ENCODE data around the gene SNAP47.

The SNAP47 gene

DNA sequence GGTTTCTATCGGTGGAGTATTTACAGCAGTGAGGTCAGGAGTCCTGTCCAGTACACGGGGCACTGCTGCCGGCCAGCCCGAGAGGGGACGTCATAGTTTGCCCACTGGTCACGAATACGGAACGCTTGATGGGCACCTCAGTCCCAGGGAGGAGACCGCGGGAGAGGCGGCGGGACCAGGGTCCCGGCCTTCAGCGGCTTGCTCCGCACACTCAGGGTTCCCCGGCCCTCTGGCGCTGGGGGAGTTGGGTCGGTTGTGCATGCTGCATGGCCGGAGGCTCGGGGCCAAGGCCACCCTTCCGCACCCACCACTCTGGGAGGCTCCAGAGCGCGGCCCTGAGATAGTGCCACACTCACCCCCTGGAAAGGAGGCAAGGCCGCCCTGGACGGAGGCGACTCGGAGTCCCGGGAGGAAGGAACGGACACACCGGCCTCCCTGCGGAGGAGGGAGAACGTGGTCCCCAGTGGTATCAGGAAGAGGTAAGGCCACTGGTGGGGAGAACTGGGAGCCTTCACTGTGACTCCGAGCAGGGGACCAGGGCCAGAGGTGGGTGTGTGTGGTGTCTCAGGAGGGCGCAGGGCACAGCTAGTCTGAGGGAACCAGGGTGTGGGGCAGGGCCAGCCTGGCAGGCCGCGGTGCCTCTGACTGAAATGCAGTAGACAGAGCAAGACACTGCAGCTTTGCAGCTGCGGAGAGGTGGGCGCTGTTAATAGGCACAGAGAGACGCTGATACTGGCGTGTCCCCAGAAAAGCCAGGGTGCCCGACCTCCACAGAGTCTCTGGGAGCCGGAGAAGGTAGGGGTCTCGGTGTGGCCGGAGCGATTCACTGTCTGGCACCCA is 51.7 kb downstream of the SNAP47 start:
- DNase-seq: no peak

DNA sequence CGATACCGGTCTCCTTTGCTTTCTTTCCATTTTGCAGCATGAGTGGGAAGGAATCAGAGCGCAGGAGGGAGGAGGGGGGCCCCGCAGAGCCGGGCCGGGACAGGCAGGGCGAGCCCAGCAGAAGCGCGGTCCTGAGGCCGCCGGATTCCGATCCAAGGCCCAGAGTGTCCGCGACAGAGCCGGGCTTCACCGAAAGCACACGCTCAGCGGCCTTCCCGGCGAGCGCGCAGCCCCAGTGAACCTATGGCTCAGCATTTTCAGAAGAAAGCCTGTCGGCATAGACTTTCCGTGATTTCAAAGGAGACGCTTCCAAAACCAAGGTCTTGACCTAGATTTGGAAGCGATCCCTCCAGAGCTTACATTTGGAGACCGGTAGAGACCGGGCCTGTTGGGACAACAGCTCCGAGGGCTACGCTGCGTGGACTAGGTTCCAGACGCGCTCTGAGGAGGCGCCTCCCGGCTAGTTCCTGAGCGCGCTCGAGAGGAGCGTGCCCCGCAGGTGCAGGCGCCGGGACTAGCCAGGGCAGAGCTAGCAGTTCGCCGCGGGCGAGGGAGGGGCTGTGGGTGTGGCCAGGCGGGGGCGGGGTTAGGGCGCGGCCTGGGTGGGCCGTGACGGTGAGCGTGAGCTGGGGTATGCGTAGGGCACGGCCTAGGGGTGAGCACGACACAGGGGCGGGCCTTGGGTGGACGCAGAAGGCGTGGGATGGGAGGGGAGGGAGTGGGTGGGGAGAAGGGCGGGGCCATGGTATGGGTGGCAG is 52.5 kb downstream of the SNAP47 start:
- peak; percentile 89 for DNase-seq

DNA sequence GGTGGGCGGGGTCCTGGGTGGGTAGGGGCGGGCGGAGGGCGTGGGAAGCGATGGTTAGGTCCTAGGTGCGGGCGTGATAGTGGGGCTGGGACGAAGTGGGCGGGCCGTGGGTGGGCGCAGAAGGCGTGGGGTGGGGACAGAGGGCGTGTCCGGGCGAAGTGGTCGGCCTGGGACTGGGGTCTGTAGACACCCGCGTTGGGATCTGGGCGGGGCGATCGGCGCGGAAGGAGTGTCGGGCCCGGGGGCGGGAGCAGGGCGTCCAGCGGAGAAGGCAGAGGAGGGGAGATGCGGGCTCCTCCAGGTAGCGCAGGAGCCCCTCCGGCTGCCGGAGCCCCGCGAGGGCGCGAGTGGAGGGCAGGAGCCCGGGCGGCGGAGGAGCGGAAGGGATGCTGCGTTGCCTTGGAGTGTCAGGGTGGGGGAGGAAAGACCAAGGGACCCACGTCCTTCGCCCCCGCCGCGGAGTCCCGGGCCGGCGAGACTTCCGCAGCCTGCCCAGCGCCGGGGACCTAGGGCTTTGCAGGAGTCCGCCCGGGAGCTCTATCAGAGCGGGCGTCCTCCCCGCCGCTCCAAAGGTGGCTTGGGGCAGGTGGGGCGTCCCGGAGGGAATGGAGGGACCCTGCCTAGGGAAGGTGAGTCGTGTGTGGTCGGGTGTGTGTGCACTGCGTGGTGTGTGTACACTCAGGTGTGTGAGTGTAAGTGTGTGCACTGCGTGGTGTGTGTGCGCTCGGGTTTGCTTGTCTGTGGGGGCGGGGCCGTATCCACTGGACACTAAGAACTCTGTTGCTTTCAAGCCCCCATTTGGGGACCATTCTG is 53.2 kb downstream of the SNAP47 start:
- DNase-seq: peak; percentile 65

DNA sequence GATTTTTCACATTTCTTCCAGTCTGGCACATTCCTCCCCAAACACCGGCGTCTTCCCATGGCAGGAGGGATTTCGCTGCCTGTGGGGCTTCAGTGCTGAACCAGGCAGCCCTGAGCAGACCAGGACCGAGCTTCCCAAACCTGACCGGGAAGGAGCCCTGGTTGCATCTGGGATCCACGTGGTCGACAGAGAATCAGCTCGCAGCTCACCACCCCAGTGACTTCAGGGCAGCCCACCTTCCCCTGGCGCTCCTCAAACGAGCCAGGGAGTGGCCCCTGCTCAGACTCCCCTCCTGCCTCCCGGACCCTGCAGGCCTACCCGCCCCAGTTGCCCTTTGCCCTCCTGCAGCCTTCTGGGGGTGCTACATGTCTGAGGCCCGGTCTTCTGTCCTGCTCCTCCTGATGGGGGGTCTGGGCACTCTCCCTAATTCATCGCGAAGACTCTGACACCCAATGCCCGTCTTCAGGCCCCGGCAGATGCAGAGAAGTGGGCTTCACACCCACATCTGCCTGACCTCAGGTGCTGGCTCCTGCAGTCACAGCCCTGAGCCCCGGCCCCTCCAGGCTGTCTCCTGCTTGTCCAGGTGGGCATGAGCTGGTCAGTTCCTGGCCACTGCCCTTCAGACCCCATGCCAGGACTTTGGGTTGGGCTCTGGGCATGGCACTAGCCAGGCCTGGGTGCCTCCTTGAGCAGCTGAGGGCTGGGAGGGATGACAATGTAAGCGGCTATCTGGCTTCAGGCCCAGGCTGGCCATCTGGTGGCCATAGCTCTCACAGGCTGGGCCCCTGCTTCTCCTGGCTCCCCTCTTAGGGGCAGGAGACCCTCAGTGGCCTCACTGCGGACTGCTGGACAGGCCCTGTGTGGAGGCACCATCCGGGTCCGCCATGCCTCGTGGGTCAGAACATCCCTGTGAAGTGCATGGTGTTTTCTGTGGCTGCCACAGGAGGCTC is 54.1 kb downstream of the SNAP47 start:
- DNase-seq: no peak

DNA sequence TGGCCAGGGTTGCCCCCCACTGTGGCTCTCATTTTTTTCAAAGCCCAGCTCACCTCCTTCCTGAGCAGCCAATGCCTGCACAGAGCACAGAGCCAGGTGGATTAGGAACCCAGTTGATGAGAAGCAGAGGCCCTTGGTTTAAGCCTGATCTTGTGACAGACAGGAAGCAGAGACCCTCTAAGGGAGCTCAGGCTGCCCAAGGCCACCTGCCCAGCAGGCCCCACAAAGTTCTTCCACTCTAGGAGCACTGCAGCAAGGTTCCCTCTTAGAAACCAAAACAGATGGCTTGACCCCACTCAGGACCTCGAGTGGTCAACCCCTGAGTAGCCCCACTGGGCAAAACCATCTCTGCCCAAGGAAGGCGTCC is 54.8 kb downstream of the SNAP47 start:
- no peak for DNase-seq

DNA sequence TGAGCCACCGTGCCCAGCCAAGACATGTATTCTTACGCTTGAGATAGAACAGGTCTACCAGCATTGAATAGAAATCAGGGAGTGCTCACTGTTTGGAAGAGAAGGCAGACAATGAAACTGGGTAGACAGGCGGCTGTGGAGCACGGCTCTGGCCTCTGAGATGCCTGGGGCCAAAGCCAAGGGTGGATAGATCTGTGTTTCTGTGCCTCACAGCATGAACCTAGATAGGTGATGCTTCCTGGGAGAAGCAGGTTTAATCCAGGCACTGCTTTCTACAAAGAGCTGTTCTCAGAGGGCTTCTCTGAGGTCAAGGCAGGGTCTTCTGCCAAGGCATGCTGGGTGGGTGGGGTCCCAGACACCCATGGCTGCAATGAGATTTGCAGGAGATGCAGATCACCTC is 55.6 kb downstream of the SNAP47 start:
- DNase-seq: no peak

DNA sequence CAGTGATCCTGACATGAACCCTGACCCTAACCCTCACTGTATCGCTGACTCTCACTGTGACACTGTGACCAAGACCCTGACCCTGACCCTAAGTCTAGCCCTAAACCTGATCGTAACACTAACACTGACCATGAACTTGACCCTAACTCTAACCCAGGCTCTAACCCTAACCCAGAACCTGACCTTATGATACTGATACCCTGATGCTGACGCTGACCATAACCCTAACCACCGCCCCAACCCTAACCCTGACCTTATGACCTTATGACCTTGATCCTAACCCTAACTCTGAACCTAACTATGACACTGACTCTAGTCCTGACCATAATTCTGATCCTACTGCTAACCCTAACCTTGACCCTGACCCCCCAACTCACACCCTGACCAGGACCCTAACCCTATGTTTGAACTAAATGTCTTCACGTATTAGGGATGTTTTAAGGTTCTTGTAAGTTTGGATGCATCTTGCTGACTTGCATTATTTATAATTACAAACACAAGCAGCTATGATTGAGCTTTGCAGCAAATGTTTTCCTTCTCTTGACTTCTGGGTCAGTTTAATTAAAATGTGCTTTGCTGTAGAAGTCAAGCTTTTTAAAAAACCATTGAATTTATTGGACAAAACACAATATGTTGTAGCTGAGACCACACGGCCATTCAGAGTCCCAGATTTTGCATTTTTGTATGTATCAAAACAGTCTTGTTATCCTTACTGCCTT is 56.3 kb downstream of the SNAP47 start:
- DNase-seq: no peak

DNA sequence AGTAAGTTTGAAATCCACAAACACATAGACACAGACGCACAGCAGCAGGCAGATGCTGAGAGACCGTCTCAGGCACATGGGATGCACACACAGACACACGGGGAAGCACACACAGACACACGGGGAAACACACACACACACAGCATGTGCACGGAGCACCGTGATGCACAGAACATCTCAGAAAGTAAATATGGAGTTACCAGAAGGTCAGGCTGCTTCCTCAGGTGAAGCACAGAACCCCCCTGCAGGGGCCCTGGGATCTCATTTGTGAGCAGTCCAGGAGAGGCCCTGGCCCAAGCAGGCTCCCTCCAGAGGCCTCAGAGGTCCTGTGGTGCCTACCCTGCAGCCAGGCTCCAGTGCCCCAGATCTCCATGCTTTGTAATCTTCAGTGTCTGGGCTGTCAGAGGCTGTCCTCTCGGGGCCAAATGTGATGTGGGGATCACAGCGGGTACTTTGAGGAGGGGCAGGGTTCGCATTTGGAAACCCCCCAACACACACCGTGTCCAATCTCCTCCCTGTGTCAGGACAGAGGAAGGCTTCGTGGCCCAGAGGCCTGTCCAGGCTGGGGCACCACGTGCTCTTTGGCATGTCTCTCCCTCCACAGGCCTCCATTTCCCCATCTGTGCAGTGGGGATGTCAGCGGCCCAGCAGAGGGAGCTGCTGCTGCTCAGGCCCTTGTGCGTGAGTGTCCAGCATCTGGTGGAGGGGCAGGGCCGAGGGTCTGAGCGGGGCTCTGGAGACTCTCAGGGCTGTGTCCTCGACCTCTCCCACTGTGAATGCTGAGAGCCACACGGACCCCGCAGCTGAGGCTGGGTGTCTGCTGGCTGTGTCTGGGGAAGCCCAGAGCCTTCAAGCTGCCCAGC is 57.2 kb downstream of the SNAP47 start:
- DNase-seq: no peak

DNA sequence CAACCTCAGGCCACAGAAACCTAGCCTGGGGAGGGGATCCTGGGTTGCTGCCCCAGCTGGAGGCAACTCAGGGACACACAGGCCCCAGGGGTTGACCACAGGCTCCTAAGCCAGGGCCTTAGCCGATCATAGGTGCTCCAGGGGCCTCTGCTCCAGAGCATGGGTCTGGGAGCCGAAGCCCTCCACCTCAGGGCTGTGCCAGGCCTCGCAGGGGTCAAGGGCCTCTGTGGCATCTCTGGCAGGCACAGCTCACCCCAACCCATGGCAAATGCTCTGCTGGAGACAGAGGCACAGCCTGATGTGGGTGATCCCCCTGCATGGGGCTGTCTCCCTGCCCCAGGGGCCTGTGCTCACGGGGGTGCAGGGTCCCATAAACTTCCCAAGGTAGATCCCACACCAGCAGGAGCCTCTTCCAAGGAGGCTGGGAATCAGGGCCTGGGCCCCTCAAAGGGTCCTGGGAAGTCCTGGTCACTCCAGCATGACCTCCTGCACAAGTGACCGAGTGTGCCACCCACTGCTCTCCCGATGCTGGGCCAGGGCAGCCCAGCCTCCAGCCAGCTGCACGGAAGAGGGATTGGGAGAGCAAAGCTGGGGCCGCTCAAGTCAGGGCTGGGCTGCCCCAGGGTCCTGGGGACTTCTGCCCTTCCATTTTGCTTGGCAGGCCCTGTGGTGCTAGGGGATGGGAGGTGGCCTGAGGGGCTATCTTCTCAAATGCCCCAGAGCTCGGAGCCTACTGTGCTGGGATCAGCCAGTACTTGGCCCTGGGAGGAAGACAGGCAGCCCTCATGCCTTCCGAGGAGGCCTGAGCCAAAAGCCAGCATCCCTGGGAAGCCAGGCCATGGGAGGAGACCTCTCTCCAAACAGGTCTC is 58.1 kb downstream of the SNAP47 start:
- DNase-seq: no peak

DNA sequence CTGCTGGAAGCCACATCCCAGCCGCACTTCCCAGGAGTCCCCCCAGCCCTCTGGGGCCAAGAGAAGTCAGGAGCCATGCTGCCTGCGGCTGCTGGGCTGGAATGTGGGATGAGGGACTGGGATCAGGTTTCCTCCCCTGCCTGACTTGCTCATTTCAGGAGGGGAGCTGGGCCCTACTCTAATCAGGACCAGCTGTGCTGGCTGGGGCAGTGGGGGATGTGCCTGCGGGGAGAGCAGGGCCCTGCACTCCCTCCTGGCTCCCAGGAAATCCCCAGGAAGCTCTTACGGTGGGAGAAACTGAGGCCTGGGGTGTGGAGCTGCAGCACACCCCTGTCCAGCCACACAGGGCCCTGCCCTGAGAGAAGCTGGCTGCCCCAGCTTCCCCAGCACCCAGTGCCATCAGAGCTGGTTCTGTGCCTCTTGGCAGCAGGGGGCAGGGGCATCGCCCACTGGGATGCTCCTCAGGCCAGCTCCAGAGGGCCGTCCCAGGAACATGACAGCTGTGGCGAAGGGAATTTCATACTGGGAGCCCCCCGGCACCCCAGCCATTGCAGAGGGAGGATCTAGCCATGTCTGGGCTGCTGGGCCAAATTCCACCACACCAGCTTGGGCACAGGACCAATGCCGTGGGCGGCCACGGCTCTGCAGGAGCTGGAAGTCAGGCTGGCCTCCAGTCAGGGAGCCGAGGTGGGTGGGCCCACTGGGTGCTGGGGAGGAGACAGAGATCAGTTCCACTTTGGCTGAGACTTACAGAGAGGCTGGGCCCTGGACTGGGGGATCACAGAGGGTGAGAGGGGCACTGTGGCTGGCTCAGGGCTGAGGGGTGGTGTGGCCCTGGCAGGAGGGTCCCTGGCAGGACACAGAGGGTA is 58.9 kb downstream of the SNAP47 start:
- DNase-seq: no peak

DNA sequence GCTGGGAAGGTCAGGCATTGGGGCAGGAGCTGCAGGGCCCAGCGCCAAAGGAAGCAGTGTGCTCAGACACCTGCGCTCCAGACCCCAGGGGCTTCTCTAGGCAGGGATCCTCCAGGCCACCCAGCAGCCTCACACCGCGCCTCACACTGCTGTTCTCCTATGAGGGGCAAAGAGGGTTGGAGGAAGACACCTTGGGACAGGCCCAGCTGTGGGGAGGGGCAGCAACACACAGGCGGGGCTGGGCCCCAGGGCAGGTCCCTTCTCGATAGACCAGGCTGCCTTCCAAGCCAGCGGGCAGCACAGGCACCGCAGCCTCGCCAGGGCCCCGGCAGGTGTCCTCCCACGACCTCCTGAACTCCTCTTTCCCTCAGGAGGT is 59.6 kb downstream of the SNAP47 start:
- no peak for DNase-seq

DNA sequence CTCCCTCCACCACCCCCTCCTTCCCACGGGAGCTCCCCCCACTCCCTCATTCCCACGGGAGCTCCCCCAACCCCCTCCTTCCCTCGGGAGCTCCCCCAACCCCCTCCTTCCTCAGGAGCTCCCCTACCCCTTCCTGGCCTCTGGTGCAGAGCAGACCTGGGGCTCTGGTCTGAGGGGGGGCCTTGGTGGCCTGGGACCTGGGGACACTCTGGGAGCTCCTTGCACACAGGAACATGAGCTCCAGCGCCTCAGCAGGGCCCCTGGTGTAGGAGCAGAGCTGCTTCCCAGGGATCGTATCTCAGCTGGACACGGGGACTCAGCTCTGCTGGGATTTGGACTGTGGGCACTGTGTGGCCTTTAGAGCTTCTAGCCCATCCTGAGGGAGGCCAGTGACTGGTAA is 60.5 kb downstream of the SNAP47 start:
- no peak for DNase-seq

DNA sequence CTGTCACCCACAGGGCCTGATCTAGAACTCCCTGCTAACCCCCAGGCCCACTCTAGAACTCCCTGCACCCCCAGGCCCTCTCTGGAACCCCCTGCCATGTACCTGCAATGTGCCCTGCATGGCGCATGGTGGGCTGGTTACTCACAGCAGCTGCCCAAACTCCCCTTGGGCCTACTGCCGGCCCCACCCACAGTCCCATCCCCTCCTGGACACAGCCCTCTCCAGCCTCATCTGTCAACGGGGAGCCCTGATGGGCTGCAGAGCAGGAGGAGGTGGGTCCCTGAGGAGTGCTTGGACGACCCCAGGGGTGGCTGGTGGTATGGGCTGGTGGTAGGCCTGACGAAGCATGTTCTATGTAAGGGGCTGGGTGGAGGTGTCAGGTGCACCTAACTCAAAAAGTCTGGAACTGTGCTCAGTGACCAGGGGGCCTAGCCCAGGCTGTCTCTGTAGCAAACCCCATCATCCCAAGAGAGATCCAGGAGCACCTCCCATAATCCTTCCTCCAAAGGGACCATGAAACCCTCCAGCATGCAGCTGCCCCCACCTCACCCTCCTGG is 61.2 kb downstream of the SNAP47 start:
- DNase-seq: no peak

DNA sequence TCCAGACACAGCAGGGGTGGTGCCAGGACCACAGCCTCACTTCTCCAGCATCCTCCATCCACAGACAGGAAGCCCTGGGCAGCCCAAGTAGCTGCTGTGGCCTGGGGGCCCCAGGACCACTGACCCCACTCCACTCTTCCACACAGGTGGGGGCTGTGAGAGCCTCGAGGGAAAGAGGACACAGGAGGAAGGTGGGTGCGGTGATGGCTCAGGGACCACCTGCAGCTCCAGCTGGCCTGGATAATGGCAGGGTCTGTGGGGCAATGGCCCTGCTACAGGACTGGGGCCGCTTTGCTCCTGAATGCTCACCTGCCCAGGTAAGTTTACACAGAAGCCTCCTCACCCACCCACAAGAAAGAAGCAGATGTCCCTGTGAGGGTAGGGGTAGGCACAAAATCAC is 61.9 kb downstream of the SNAP47 start:
- DNase-seq: no peak

DNA sequence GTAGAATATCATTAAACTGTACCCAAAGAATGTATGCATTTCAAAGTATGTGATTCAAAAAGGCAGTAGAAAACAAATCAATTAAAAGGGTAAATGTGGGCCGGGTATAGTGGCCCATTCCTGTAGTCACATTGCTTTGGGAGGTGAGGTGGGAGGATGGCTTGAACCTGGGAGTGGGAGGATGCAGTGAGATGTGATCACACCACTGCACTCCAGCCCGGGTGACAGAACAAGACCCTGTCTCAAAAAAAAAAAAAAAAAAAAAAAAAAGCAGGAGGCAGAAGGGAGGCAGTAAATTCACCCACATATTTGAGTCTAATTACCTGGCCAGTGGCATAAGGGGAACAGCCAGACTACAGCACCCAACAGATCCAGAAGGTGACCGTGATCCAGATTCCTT is 62.4 kb downstream of the SNAP47 start:
- no peak for DNase-seq

DNA sequence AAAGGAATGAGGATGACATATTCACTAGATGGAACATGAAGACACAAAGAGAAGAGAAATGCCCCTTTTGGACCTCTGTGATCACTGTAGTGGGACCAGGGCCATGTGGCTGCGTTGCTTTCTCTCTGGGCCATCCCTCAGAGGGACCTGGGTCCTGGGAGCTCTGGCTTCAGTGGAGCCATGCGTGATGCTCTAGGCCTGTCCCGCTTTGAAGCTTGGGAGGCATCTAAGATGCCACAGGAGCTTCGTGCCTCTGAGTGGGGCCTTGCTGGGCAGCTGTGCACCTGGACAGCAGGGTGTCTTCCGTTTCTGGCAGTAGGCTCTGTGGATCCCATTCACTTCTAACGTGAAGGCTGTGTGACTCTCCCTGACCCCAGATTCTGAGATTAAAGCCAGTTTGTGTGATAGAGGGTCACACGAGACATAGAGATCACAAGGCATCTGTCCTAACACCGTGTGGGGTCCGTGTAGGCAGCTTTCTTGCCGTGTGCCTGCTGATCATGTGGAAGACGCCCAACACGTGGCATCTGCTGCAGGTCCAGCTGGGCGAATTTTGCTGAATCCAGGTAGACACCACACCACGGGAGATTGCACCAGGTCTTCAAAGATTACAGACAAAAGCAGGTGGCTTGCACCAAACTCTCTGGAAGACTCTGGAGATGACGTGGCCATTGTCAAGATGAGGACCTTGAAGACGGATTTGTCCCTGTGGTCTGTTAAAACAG is 63.0 kb downstream of the SNAP47 start:
- no peak for DNase-seq

DNA sequence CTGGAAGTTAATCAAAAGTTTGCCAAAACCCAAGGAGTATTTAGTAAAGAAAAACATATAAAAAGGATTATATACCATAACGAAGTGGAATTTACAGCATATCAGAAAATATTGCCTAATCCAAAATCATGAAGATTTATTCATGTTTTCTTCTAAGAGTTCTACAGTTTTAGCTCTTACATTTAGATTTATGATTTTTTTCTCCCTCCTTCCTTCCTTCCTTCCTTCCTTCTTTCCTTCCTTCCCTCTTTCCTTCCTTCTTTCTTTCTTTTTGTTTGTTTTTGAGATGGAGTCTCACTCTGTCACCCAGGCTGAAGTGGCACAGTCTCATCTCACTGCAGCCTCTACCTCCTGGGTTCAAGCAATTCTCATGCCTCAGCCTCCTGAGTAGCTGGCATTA is 64.5 kb downstream of the SNAP47 start:
- no peak for DNase-seq

DNA sequence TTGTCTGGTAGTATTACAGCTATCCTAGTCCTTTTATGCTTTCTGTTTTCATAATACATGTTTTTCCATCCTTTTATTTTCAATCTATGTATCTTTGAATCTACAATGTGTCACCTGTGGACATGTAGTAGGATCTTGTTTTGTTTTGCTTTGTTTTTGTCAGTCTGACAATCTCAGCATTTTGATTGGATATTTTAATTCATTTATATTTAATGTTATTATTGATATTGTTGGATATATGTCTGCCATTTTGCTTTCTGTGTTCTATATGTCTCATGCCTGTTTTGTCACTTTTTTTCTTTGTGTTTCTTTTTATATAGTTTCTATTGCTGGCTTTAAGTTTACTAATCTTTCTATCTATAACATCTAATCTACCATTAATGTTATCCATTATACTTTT is 68.7 kb downstream of the SNAP47 start:
- DNase-seq: no peak

Data from stimulated activated CD4-positive, alpha-beta T cell treated with anti-CD3 and anti-CD28 coated beads, Interleukin-4, amount 100 ng/mL, for 24 hours (primary cell).